GM19193 (cell line): ENCODE measurements around the gene RPS10.

Source experiments
- POLR2A ChIP-seq: IDR thresholded peaks from 4 replicates; pipeline ENCODE4 v1.6.1; 2011; ENCODE audit not compliant: insufficient read depth, insufficient read length; ENCODE audit errors: extremely low read depth

The RPS10 gene

GRCh38 chr6:34373511-34373910 lies 52.4 kb downstream of the RPS10 start:
- no peak for TF ChIP-seq POLR2A

GRCh38 chr6:34370361-34370760 lies 55.5 kb downstream of the RPS10 start:
- no peak for TF ChIP-seq POLR2A

GRCh38 chr6:34369385-34369784 lies 56.5 kb downstream of the RPS10 start:
- TF ChIP-seq POLR2A: no peak
